Kidney (tissue), 14 donors: Measurements from ENCODE around the gene COPS8. TPM values are rescaled to one million over a fixed set of nuclear protein-coding genes. Genes with fewer than 3 reads are reported as not detected.

Source experiments
- DNase-seq, 5 donors: peaks; one replicate each; pipeline ENCODE4 v3.0.0-alpha.2; 2013 to 2020
- FAIRE-seq: peaks from 2 replicates; lab custom pipeline; 2012; peaks lifted over from hg19 to GRCh38; lab: Jason Lieb, UNC
- H3K27ac ChIP-seq, 2 donors: one replicate each; pipeline ENCODE4 v1.7.0; 2013; ENCODE audit warnings: low read depth in 2 of 2, low read length in 2 of 2, inconsistent platforms in 1 of 2
- H3K27me3 ChIP-seq: one replicate; pipeline ENCODE4 v1.7.1; 2013; ENCODE audit warnings: low read length, inconsistent platforms; ENCODE audit not compliant: control insufficient read depth, insufficient read depth
- H3K36me3 ChIP-seq, 3 donors: one replicate each; pipeline versions ENCODE4 v1.7.0 to v1.7.1; 2013; ENCODE audit warnings: low read length in 3 of 3, control low read depth in 1 of 3, inconsistent platforms in 1 of 3; ENCODE audit not compliant: insufficient read depth in 3 of 3, control insufficient read depth in 2 of 3
- H3K4me1 ChIP-seq, 3 donors: one replicate each; pipeline versions ENCODE4 v1.7.0 to v1.7.1; 2013; ENCODE audit warnings: low read length in 3 of 3, inconsistent platforms in 1 of 3, low read depth in 1 of 3; ENCODE audit not compliant: control insufficient read depth in 2 of 3, insufficient read depth in 2 of 3
- H3K4me3 ChIP-seq, 3 donors: one replicate each; pipeline versions ENCODE4 v1.7.0 to v1.8.1; 2013; ENCODE audit warnings: low read length in 3 of 3, control low read depth in 1 of 3, inconsistent platforms in 1 of 3
- H3K9ac ChIP-seq, 3 donors: one replicate each; pipeline versions ENCODE4 v1.7.0 to v1.7.1; 2013; ENCODE audit warnings: low read length in 3 of 3, control low read depth in 1 of 3, inconsistent platforms in 1 of 3
- H3K9me3 ChIP-seq, 3 donors: one replicate each; pipeline versions ENCODE4 v1.7.0 to v1.7.1; 2013; ENCODE audit warnings: low read length in 3 of 3, control low read depth in 1 of 3, inconsistent platforms in 1 of 3; ENCODE audit not compliant: control insufficient read depth in 2 of 3, insufficient read depth in 1 of 3
- CTCF ChIP-seq: IDR thresholded peaks from 3 replicates; pipeline ENCODE4 v1.5.1; 2012; ENCODE audit warnings: mild to moderate bottlenecking, moderate library complexity, borderline replicate concordance; ENCODE audit not compliant: insufficient read depth; ENCODE audit errors: extremely low read depth
- intact Hi-C: fragments of 100-400 bp; cut with DNase I; formaldehyde crosslinking; loops from one replicate; pipeline ENCODE4 v1.11.1; 2022
- polyA plus RNA-seq: library from polyadenylated mRNA; stranded (reverse); fragments of 350-450 nt; fragmentation: Illumina TruSeq; extraction: RNeasy Lipid Tissue Mini Kit (QIAGEN cat#74804); gene quantifications from one replicate; pipeline ENCODE4 v1.2.3, GENCODE V29; 2014; ENCODE audit warnings: low read depth, low replicate concordance; ENCODE audit not compliant: insufficient read depth
- total RNA-seq: library from RNA; stranded (reverse); fragmentation: NEBNext Ultra II Directional; extraction: Animal tissue kit (Norgen Biotek cat#: 25700); gene quantifications from one replicate; pipeline ENCODE4 v1.2.1, GENCODE V29; 2021
- donor health status: control.
- donor health status: control.
- donor health status: control.
- donor health status: control.
- donor health status: control.
- donor health status: DM: yes; HTN: yes; CAD: no.
- donor health status: Normal renal cell carcinoma (clear cell type).

Gene COPS8
- total and polyA plus RNA-seq, 2 donors from 2014 or later = 40.7 to 67.6 TPM

GRCh38 chr2:237143676-237144440 is 58.2 kb downstream of the COPS8 start:
- DNase-seq = no peak
- intact Hi-C loops = no loop called here
- Histone ChIP-seq H3K4me1 (no peaks in the 10 kb centered on the region), H3K36me3 (peaks cover 0 to 2% (median 0%) of the 10 kb centered on the region in 3 donors), H3K9ac (no peak overlapping the region), H3K9me3 (peaks cover 2 to 17% (median 3%) of the 10 kb centered on the region in 3 donors), H3K27me3 (peaks cover 2% of the 10 kb centered on the region), H3K4me3 (no peak overlapping the region), H3K27ac (no peak overlapping the region)
- TF ChIP-seq CTCF = no peak
- FAIRE-seq = no peak

GRCh38 chr2:237144516-237144915 is 58.8 kb downstream of the COPS8 start:
- DNase-seq (no peak), FAIRE-seq (no peak)
- no peak for TF ChIP-seq CTCF
- no peaks in the 10 kb centered on the region for H3K4me1 ChIP-seq
- no peaks in the 10 kb centered on the region for H3K36me3 ChIP-seq
- H3K9ac ChIP-seq = no peak overlapping the region
- H3K27ac ChIP-seq = no peak overlapping the region
- intact Hi-C loops = no loop called here
- no peaks in the 10 kb centered on the region for H3K27me3 ChIP-seq
- peaks cover 0 to 17% (median 3%) of the 10 kb centered on the region in 3 donors for H3K9me3 ChIP-seq
- no peak overlapping the region for H3K4me3 ChIP-seq

DNA sequence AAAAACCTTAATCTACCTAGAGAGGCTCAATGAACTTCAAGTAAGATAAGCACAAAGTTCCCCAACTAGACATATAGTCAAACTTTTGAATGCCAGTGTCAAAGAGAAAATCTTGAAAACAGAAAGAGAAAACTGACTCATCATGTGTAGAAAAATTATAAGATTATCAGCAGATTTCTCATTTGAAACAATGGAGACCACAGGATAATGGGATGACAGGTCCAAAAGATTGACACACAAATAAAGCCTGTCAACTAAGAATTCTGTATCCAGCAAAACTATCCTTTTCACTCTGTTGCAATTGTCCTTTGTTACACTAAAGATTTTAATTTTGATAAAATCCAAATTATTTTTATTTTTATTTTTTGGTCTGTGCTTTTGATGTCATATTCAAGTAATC is 61.6 kb downstream of the COPS8 start:
- H3K27me3 ChIP-seq = no peaks in the 10 kb centered on the region

More for the DNA sequence above, 61.6 kb downstream of the COPS8 start:
- H3K4me3 ChIP-seq = no peak overlapping the region
- no peak overlapping the region for H3K9ac ChIP-seq
- H3K4me1 ChIP-seq = no peaks in the 10 kb centered on the region
- no peak for TF ChIP-seq CTCF
- no peak for FAIRE-seq
- DNase-seq = no peak
- intact Hi-C loops = no loop called here
- H3K9me3 ChIP-seq = peaks cover 0 to 17% (median 3%) of the 10 kb centered on the region in 3 donors
- H3K27ac ChIP-seq = no peak overlapping the region
- no peaks in the 10 kb centered on the region for H3K36me3 ChIP-seq
